Right renal cortex interstitium (tissue), 3 donors: ENCODE data around the gene PVR. TPM values are rescaled to one million over a fixed set of nuclear protein-coding genes. Genes with fewer than 3 reads are reported as not detected.
"Not testable (repeated sequence)": the region's sequence is repeated elsewhere in the genome, so short reads cannot be mapped to it uniquely, and the experiment has no call there.

Experiments used
- DNase-seq, 3 donors: peaks; one replicate each; pipeline ENCODE4 v3.0.0-alpha.2; 2013; ENCODE audit warnings: low read depth in 3 of 3, low spot score in 2 of 3
- polyA plus RNA-seq, 3 donors: library from polyadenylated mRNA; unstranded; fragments of 120-200 nt; gene quantifications; one replicate each; pipeline ENCODE4 v1.2.1, GENCODE V29; 2013; ENCODE audit not compliant: insufficient read length in 3 of 3

The PVR gene, protein sequence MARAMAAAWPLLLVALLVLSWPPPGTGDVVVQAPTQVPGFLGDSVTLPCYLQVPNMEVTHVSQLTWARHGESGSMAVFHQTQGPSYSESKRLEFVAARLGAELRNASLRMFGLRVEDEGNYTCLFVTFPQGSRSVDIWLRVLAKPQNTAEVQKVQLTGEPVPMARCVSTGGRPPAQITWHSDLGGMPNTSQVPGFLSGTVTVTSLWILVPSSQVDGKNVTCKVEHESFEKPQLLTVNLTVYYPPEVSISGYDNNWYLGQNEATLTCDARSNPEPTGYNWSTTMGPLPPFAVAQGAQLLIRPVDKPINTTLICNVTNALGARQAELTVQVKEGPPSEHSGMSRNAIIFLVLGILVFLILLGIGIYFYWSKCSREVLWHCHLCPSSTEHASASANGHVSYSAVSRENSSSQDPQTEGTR
- polyA plus RNA-seq = 10 to 100 TPM; 26.1 to 31.6 (median 31.1) TPM

DNA sequence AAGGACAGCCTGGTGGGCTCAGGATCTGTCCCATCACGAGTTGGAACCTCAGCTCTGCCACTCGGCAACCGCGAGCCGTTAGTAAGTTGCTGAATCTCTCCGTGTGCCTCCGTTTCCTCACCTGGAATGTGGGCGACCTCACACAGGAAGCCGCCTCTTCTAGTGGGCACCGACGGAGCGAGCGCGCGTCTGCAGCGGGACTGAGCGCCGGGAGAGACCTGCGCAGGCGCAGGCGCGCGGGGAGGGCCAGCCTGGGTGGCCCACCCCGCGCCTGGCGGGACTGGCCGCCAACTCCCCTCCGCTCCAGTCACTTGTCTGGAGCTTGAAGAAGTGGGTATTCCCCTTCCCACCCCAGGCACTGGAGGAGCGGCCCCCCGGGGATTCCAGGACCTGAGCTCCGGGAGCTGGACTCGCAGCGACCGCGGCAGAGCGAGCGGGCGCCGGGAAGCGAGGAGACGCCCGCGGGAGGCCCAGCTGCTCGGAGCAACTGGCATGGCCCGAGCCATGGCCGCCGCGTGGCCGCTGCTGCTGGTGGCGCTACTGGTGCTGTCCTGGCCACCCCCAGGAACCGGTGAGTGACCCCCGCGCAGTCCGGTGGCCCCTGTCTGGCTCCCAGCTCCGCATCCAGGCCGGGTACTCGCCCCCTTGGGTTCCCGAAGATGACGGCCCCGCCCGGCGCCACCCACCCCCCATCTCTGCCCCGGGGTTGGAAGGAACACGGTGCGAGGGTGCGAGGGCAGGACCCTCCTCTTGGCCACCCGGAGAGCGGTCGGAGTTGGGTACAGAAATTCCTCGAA lies at the start of gene PVR:
Gene PVR, plus strand, starts transcription at position 306 of the 797 bp plus-strand sequence. Its CDS starts 187 bp downstream, at position 493.
- peak in 2 of 3 donors; percentile 41 to 56 for DNase-seq

DNA sequence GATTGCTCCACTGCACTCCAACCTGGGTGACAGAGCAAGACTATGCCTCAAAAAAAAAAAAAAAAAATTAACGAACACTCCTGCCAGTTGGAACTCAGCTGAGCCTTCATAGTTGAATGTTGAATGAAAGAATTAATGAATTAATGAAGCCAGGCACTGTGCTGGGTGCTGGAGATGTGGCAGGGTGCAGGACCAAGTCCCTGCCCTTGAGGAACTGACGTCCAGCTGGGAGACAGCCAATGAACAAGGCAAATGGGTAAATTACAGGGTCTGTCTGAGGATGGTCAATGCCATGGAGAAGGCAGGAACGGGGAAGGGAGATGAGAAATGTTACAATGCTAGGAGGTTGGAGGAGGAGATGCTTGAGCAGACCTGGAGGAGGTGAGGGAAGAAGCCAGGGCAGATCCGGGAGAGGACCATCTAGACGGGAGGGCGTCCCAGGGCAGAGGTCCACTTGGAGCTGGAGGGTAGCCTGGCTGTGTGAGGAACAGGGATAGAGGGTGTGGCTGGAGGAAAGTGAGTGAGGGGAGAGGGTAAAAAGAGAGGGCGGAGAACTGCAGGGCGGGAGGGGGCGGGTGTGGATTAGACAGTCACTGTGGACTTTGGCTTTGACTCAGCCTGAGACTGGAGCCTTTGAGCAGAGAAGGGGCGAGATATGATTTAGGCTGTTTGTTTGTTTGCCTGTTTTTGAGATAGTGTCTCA lies 47.1 kb upstream of the PVR start:
- no peak for DNase-seq

DNA sequence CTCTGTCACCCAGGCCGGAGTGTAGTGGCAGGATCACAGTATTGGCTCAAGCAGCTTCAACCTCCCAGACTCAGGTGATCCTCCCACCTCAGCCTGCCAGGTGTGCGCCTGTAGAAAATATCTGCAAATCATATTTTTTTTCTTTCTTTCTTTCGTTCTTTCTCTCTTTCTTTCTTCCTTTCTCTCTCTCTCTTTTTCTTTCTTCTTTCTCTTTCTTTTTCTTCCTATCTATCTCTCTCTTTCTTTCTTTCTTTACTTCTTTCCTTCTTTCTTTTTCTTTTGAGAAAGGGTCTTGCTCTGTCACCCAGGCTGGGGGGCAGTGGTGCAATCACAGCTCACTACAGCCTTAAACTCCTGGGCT lies 46.6 kb upstream of the PVR start:
- no peak for DNase-seq

DNA sequence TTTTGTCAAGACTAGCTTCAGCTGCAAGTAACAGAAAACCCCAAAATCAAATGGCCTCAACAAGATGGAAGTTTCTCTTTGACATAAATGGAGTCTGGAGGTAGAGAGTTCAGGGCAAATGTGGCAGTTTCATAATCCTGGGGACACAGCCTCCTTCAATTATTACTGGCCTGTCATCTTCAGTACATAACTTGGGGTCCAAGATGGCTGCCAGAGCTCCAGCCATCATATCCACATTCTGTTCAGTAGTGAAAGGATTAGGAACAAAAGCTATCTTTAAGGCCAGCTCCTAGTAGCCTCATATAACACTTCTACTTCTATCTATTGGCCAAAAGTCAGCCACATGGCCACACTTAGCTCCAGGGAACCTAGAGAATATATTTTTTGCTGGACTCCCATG lies 45.4 kb upstream of the PVR start:
- no peak for DNase-seq

DNA sequence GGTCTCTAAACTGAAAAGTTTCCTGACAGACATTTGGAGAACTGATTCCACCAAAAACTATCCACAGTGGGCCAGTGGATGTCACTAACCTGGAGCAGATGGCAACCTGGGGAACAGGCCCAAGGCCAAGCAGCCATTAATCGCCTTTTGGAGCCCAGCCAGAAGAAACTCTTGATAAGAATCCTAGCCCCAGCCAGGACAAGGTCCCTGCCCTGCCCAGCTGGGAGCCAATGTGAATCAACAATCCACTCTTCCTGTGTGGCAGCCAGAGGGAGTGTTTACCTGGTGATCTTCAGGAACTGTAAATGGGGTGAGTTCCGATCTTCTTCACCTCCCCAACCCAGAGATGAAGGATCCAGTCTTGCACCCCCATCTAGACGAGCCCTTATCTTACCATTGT lies 44.8 kb upstream of the PVR start:
- DNase-seq = no peak

DNA sequence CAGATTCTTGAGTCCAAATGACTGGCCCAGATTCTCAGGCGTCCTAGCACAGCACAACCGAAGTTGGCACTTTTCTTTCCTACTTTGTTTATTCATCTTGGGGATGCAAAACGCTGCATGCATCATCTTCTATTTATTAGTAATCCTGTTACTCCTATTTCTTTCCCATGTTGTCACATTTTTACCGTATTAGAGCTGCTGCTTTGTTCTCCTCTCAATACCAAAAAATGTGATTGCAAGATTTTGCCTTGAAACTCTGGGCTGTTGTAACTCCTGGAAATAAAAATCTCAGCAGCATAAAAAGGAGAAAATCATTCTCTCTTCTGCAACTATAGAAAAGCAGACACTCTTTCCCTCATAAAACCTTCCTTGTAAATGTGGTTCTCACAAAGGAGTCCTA lies 43.2 kb upstream of the PVR start:
- DNase-seq = no peak

DNA sequence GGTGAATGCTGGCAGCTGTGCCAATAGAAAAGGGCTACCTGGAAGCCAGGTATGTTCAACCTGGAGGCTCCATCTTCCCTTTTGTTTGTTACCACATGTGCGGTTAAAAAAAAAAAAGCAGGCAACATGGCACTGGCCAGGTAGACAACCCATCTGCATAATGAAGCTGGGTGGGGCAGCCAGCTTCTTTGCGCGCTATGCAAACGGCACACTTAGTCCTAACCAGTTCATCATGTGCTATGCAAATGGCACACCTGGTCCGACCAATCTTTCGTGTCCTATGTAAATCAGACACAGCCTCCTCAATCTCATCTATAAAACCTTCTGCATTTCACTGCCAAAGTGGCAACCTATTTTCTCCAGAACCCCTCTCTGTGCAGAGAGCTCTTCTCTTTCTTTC lies 41.6 kb upstream of the PVR start:
- DNase-seq = no peak

DNA sequence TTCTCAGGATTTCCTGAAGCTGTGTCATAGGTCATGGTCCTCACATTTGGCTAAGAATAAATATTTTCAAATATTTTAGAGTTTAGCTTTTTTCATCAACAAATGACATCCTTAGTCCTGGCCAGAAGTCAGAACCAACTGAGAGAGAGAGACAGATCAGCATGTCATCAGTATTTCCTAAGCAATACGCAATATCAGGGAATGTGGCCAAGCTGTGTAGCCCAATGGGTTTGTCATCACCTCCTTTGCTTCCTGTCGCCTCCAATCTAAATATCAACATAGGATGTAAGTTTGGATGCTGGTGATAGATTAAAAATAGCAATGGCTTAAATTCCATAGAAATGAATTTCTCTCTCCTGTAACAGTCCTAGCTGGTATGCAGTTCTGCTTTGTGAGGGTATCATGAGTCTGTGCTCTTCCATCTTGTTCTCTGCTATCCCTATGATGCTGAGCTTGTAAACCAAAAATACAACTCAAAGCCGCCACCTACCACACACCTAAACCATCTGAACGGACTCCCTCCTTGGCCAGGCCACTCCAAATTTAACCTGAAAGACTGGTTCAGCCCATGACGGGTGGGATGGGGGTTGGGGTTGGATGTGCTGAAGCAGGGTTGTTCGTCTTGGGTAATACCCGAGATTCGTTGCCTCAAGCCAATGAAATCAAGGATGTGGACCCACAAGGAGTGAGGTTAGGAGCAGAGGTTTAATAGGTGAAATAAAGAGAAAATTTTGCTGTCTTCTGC lies 40.3 kb upstream of the PVR start:
- DNase-seq = no peak

DNA sequence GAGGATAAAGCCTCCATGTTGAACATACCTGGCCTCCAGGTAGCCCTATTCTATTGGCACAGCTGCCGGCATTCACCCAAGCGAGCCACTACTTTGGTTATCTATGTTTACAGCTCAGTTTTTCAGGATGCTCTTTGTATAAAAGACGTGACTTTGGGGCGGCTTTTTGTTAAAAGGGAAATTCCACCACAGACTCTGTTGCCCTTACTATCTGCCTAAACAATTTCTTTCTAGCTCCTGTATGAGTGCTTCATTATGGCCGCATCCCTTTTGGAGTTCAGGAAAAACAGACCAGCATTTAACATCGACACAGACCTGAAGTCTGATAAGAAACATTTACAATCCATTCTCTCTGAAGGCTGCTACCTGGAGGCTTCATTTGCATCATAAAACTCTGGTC lies 39.5 kb upstream of the PVR start:
- DNase-seq = no peak

DNA sequence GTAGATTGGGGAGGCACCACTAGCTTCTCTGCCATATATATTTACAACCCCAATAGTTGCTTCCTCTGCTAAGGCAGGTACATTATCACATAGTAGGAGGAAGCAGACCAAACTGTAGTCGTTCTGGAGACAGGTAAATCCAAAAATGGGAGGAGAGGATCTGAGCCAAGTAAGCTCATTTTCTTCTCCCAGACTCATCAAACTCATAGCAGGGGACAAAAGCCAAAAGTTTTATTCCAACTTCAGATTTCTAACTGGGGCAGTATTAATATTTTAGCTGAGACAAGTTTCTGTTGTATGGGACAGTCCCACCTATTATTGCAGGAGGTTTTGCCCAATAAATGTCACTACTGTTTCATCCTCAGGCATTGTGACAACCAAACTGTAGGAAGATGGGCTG lies 38.2 kb upstream of the PVR start:
- no peak for DNase-seq

DNA sequence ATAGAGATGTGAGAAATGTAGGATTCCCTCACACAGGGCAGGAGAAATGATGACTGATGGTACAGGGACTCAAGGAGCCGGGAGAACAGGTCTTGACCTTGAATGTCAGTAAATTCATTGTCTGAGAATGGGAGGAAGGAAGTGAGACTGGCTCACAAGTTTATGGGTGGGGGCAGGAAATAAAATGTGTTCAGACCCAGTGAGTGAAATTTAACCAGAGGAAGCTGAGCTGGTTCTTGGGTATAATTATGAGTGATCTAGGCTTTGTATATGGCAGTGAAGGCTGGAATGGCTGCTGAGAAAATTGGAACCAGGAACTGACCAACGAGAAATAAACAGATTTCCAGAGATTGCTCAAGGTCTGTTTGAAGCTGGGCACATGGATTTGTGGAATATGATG lies 36.7 kb upstream of the PVR start:
- DNase-seq = no peak

DNA sequence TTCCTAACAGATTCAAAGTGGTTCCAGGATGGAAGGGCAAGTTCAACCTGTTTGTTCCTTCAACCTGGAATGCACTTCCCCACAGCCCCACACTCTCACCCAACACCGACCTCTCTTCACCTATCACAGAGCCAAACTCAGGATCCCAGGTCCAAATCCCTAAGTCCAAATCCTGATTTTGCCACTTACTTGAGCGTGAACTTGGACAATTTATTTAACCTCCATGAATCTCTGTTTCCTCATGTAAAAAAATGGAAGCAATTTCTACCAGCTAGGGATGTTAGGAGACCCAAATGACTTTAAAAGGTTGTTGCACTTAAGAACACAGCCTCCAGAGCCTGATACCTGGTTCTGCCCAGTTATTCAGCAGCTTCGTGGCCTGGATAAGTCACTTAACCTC lies 35.8 kb upstream of the PVR start:
- DNase-seq = no peak

DNA sequence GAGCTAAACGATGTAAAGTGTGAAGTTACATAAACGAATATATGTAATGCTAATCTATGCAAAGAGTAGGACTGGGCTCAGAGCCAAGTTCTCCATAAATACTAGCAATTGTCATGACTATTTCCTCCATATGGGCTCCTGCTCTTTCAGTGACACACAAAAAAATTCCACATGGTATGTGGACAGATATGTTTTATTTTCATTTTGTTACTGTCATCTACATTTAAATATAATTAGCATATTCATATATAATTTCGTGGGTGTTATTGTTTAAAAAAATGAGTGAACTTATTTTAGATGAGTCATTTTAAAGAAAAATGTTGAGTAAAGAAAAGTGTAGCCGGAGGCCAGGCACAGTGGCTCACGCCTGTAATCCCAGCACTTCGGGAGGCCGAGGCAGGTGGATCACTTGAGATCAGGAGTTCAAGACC lies 35.3 kb upstream of the PVR start:
- peak in 2 of 3 donors; percentile 23 to 33 for DNase-seq

DNA sequence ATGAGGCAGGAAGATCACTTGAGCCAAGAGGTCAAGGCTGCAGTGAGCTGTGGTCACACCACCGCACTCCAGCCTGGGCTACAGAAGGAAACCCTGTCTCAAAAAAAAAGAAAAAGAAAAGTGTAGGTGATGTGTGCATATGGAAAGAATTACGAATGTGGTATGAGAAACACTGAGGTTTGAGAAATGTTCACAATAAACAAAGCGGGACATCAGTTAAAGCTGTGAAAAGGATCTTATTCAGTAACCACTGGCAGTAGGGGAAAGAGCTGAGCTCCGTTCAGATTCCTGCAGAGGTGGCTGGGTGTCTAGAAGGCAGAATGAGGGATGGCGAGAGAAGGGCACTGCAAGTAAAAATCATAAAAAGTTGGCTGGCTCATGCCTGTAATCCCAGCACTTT lies 34.5 kb upstream of the PVR start:
- DNase-seq = no peak

DNA sequence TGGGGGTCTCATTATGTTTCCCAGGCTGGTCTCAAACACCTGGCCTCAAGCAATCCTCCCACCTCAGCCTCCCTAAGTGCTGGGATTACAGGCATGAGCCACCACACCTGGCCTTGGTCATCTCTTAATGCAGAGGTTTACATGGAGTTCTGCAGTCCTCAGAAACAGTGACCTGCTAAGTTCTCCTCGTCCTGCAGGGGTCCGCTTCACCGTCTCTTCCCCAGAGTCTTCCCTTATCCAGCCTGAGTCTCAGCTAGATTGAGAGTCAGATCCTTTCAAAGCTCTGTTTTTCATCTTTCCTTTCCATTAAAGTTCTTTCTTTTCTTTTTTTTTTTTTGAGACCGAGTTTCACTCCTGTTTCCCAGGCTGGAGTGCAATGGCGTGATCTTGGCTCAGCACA lies 33.2 kb upstream of the PVR start:
- DNase-seq = not testable (repeated sequence)

DNA sequence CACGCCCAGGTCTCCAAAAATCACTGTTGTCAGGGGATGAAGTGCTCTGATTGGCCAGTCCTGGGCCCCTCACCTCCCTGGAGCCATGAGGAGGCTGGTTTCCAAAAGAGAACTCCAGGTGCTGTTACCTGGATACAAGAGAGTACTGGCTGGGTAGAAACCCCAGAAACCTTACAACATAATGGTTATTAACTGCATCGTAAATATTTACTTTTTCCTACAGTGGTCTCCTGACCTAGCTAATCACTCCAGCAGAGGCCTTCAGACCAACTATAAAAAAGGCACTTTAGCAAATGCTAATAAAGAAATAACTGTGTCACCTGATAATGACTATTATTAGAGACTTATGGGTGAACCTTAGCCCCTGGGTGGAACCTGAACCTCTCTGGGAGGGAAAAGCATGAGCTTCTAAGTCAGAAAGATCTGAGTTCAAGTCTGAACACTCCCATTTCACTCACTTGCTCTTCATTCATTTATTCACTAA lies 31.9 kb upstream of the PVR start:
- DNase-seq = no peak

DNA sequence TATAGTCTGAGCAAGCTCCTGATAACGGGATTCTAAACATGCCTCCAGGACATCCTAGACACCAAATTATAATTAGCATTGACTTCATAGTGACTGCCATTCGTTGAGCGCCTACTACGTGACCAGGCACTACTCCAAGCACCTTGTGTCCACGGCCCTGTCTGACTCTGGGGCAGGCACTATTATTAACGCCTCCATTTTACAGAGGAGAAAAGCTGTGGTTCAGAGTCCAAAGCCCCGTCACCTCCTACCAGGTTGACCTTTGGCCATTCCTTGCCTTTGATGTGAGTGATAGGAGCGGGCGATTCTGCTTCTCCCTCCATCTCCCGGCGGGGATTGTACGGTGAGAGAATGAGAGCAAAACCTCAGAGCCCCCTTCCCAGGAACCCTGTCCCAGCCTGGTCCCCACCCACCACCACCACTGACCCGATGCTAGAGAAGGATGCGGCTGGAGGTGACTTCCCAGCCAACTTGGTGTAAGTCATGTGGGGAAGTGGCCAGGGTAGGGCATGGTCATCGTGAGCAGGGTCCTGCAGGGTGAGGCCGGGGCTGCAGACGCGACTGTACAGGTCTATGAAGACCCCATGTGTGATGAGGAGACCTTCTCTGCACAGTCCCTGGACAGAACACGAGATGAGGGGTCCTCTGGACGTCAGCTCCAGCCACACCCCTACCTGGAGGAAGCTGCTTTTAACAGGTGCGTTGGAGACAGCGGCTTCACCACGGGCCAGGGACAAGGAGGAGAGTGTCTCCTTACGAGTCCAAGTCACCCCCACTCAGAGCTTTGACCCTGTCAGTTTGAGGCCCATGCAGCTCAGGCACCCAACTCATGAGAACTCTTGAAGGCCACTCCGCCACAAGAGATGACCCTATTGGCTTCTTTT lies 30.2 kb upstream of the PVR start, which contains the start of gene IGSF23:
Gene IGSF23, plus strand, starts transcription at position 269 of the 884 bp plus-strand sequence. Its CDS starts 83 bp downstream, at position 352.
- no peak for DNase-seq

DNA sequence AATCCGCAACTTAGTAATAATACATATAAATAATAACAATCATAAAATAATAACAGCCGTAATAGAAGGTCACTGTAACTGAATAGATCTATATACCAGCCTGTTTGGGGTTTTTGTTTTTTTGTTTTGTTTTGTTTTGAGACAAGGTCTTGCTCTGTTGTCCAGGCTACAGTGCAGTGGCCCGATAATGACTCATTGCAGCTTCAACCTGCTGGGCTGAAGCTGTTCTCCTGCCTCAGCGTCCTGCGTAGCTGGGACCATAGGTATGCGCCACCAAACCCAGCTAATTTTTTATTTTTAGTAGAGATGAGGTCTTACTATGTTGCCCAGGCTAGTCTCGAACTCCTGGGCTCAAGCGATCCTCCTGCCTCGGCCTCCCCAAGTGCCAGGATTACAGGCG lies 29.4 kb upstream of the PVR start:
- DNase-seq = no peak

DNA sequence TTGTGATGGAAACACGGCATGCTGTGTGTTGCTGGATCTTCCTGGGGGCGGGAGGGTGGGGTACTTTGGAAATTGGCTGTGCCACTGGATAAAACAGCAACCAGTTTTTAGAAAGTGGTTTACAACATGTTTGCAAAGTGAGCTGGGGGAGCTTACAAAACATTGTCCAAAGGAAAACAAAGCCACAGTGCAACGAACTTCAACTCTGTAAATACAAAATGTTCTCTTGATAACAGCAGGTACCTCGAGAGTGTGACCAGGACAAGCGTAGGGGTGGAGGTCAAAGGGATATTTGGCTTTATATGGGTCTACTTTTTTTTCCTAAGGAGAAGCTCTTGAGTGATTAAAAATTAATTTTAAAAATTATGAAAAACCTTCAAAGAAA lies 27.9 kb upstream of the PVR start:
- no peak for DNase-seq
